K562 (cell line): ENCODE measurements around the gene CMTM5. TPM values are rescaled to one million over a fixed set of nuclear protein-coding genes. Genes with fewer than 3 reads are reported as not detected.

Source experiments
- FOSL1 ChIP-seq: fragments of 200-800 bp; sonication (Bioruptor generic); conservative IDR thresholded peaks from 2 replicates; pipeline ENCODE4 v1.6.1; 2016; ENCODE audit warnings: missing genetic modification characterization, missing compliant biosample characterization
- GABPB2 ChIP-seq: fragments of 250-450 bp; sonication (Bioruptor Pico); conservative IDR thresholded peaks from 2 replicates; pipeline ENCODE4 v1.5.1; 2021; ENCODE audit warnings: mild to moderate bottlenecking
- SPI1 ChIP-seq: IDR thresholded peaks from 2 replicates; pipeline ENCODE4 v1.6.1; 2011; ENCODE audit warnings: low read depth, low read length, control low read depth, borderline replicate concordance
- TBP ChIP-seq: optimal IDR thresholded peaks from 2 replicates; pipeline ENCODE3; 2011; ENCODE audit warnings: low read depth, low read length, improper control_type of control experiment
- polyA plus RNA-seq, 8 experiments: library from polyadenylated mRNA; depleted of rRNA in 4 of 8; stranded (reverse) in 5 of 8; unstranded in 3 of 8; fragments of >200 nt; fragmentation: Nextera tagmentation in 2 of 8; fragmentation: Illumina TruSeq in 1 of 8; extraction: Ambion mirVana in 2 of 8; extraction: Trizol in 1 of 8; gene quantifications; 2 replicates each; pipeline versions ENCODE4 v1.2.1 to v1.2.3, GENCODE V29; 2011 to 2014; ENCODE audit warnings: inconsistent platforms in 1 of 8, missing spikeins in 1 of 8
- total RNA-seq, 7 experiments: library from RNA; depleted of rRNA in 6 of 7; stranded (reverse); fragments of >200 nt in 6 of 7; fragmentation: Illumina TruSeq in 2 of 7; extraction: Trizol in 2 of 7; gene quantifications; 2 replicates each; pipeline versions ENCODE4 v1.2.1 to v1.2.3, GENCODE V29; 2011 to 2021; ENCODE audit warnings: low replicate concordance in 1 of 7
- TF ChIP-seq, protein P1 (sequence below), 2 experiments: fragments of 450-650 bp; IDR thresholded peaks; 2 replicates each; pipeline ENCODE4 v1.6.1; 2016; ENCODE audit warnings: mild to moderate bottlenecking in 2 of 2, borderline replicate concordance in 1 of 2, low read depth in 1 of 2, moderate library complexity in 1 of 2
- TF ChIP-seq, protein P2 (sequence below), 2 experiments: fragments of 450-650 bp in 1 of 2; sonication (generic) in 1 of 2; formaldehyde crosslinking in 1 of 2; IDR thresholded peaks; 2 replicates each; pipeline versions ENCODE4 v1.7.1 to v1.9.0; 2016 to 2022; ENCODE audit warnings: inconsistent platforms in 1 of 2, mild to moderate bottlenecking in 1 of 2, missing genetic modification reagents in 1 of 2
- TF ChIP-seq, protein P3 (sequence below): fragments of 250-450 bp; sonication (Bioruptor Pico); IDR thresholded peaks from 2 replicates; pipeline ENCODE4 v1.8.0; 2022; ENCODE audit warnings: moderate library complexity, mild to moderate bottlenecking, inconsistent platforms

Gene CMTM5
- total and polyA plus RNA-seq, 9 of the 15 experiments (the other 6 are each of a cell fraction or from before 2014, with no cell fraction given): 0.21 TPM; not detected in 8

DNA sequence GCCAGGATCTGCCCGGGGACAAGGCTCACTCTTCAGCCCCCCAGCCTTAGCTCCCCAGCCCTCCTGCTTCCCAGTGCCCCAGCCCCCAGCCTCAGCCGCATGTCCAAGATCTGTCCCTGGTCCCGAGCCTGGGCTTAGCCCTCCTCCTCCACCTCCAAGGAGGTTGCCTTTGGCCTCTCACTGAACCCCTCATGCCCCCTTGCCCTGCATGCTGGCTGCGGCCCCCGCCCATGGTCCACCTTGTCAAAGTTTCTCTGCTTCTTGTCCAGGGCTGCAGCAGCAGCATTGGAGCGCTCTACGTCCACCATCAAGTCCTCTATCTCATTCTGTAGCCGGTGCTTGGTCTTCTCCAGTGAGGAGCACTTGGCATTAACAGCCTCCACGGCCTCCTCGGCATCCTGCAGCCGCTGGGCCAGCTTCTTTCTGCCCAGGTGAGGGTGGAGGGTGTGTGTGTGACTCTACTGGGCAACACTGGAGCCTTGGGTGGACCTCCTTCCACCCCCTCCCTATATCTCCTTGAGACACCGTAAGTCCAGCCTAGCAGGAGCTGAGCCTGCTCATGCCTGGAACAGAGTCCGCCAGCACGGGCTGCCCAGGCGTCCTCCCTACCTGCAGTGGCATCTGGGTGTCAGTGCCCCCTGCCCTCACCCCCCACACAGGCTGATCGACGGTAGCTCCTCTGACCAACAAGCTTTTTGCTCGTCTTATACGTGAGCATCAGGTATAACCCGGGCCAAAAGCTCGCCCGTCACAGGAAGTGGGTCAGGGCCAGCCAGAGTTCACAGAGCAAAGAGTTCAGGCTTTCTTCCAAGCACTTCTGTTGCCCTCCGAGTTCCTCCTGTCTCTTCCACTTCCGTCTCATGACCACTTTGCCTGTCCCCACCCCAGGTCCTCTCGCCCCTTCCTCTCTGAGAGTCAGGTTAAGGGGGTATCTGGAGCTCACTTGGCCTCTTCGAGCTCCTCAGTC, 11.4 kb downstream of the CMTM5 start (continued):
- TF ChIP-seq, protein P1, sequence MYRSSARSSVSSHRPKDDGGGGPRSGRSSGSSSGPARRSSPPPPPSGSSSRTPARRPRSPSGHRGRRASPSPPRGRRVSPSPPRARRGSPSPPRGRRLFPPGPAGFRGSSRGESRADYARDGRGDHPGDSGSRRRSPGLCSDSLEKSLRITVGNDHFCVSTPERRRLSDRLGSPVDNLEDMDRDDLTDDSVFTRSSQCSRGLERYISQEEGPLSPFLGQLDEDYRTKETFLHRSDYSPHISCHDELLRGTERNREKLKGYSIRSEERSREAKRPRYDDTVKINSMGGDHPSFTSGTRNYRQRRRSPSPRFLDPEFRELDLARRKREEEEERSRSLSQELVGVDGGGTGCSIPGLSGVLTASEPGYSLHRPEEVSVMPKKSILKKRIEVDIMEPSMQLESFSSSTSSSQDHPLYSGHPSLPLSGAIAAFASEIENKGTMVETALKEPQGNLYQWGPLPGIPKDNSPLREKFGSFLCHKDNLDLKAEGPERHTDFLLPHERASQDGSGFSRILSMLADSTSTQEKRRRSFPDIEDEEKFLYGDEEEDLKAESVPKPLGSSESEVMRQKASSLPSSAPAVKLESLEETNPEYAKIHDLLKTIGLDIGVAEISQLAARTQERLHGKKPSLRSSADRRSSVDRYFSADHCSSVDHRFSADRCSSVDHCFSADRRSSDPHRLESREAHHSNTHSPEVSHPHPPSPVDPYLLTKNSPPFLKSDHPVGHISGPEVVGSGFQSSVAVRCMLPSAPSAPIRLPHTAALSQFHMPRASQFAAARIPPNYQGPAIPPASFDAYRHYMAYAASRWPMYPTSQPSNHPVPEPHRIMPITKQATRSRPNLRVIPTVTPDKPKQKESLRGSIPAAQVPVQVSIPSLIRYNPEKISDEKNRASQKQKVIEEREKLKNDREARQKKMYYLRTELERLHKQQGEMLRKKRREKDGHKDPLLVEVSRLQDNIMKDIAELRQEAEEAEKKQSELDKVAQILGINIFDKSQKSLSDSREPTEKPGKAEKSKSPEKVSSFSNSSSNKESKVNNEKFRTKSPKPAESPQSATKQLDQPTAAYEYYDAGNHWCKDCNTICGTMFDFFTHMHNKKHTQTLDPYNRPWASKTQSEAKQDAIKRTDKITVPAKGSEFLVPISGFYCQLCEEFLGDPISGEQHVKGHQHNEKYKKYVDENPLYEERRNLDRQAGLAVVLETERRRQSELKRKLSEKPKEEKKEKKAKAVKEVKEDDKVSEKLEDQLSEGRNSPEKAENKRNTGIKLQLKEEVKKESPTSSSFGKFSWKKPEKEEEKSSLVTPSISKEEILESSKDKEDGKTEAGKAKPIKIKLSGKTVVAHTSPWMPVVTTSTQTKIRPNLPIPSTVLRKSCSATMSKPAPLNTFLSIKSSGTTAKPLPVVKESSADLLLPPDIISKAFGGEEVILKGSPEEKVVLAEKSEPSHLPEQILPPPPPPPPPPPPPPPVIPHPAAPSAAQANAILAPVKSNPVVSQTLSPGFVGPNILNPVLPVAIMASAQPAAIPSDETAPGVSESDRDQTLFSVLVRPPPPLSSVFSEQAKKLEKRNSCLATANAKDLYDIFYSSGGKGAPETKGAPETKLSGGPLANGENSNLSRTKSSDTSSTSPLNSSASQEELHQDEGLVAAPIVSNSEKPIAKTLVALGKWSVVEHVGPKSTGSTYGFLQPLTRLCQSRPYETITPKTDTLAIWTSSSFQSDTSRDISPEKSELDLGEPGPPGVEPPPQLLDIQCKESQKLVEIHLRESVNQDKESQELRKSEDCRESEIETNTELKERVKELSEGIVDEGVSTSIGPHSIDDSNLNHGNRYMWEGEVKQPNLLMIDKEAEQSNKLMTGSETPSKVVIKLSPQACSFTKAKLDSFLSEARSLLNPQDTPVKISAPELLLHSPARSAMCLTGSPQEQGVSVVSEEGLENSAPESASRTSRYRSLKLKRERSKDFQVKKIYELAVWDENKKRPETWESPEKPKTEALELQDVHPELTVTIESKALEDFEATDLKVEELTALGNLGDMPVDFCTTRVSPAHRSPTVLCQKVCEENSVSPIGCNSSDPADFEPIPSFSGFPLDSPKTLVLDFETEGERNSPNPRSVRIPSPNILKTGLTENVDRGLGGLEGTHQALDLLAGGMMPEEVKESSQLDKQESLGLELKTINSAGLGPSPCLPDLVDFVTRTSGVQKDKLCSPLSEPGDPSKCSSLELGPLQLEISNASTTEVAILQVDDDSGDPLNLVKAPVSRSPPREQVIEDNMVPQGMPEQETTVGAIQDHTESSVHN (IDR thresholded peaks at IDR 0.05; ENCODE audit: borderline replicate concordance in 1 of 2, low read depth in 1 of 2): no peak
- TF ChIP-seq FOSL1 (no peak), TBP (no peak), SPI1 (no peak), GABPB2 (no peak)
- TF ChIP-seq, protein P2, sequence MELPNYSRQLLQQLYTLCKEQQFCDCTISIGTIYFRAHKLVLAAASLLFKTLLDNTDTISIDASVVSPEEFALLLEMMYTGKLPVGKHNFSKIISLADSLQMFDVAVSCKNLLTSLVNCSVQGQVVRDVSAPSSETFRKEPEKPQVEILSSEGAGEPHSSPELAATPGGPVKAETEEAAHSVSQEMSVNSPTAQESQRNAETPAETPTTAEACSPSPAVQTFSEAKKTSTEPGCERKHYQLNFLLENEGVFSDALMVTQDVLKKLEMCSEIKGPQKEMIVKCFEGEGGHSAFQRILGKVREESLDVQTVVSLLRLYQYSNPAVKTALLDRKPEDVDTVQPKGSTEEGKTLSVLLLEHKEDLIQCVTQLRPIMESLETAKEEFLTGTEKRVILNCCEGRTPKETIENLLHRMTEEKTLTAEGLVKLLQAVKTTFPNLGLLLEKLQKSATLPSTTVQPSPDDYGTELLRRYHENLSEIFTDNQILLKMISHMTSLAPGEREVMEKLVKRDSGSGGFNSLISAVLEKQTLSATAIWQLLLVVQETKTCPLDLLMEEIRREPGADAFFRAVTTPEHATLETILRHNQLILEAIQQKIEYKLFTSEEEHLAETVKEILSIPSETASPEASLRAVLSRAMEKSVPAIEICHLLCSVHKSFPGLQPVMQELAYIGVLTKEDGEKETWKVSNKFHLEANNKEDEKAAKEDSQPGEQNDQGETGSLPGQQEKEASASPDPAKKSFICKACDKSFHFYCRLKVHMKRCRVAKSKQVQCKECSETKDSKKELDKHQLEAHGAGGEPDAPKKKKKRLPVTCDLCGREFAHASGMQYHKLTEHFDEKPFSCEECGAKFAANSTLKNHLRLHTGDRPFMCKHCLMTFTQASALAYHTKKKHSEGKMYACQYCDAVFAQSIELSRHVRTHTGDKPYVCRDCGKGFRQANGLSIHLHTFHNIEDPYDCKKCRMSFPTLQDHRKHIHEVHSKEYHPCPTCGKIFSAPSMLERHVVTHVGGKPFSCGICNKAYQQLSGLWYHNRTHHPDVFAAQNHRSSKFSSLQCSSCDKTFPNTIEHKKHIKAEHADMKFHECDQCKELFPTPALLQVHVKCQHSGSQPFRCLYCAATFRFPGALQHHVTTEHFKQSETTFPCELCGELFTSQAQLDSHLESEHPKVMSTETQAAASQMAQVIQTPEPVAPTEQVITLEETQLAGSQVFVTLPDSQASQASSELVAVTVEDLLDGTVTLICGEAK (IDR thresholded peaks at IDR 0.05): no peak
- TF ChIP-seq, protein P2 (CRISPR knock-in tag; IDR thresholded peaks at IDR 0.05): no peak
- TF ChIP-seq, protein P3, sequence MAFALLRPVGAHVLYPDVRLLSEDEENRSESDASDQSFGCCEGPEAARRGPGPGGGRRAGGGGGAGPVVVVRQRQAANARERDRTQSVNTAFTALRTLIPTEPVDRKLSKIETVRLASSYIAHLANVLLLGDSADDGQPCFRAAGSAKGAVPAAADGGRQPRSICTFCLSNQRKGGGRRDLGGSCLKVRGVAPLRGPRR (CRISPR knock-in tag): no peak
